ENCODE measurements around the gene RAG1.
"Not testable (repeated sequence)": the region's sequence is repeated elsewhere in the genome, so short reads cannot be mapped to it uniquely, and the experiment has no call there.

Gene RAG1

DNA sequence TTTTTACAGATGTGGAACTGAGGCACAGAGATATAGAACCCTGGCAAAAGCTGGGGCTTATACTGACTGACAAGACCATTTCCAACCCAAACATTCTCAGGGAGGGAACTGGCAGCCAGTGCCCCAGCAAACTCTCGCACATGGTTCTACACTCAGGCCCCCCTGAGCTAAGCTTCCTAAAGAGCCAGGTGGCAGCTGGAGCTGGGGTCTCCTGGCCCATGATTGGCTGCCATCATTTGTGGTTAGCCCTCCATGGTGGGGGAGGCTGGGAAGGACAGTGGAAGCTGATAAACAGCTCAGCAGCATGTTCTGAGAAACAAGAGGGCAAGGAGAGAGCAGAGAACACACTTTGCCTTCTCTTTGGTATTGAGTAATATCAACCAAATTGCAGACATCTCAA, at the start of gene RAG1:
Gene RAG1, plus strand, starts transcription at position 314 of the 400 bp plus-strand sequence. CDS start 5,298 bp downstream, outside the sequence.
- no peak for DNase-seq (ENCODE audit: low spot score)

DNA sequence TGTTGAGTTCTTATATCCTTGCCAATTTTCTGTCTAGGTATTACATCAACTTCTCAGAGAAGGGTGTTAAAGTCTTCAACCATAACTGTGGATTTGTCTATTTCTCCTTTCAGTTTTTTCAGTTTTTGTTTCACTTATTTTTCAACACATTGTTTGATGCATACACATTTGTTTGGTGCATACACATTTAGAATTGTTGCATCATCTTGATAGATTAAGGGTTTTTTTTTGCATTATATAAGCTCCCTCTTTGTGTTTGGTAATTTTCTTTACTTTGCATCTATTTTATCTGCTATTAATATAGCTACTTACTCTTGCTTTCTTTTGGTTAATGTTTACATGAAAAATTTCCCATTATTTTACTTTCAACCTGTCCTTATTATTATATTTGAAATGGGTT, 37.0 kb upstream of the RAG1 start:
- DNase-seq (ENCODE audit: low spot score): no peak

GRCh38 chr11:36532941-36533601, 34.7 kb upstream of the RAG1 start:
- no peak for DNase-seq (ENCODE audit: low spot score)

DNA sequence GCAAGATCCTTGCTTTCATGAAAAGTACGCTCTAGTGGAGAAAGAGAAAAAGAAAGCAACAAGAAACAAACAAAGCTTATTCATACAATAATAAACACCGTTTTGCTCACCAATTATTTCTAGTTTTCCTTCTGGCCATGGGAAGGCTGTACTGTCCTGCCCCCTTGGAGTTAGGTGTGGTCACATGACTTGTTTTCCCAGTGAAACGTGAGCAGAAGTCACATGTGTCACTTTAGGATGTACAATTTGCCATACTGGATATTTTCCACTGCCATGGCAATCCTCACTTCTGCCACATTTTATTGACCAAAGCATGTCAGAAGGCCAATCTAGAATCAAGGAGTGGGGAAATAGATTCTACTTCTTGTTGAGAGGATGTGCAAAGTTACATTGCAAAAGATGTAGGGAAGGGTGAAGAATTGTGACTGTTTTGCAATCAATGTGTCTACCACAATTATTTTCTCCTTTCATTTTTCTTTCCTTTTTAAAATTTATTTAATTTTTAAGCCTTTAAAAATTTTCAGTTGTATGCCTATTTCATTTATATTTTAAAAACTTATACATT, 33.4 kb upstream of the RAG1 start:
- DNase-seq (ENCODE audit: low spot score): no peak

DNA sequence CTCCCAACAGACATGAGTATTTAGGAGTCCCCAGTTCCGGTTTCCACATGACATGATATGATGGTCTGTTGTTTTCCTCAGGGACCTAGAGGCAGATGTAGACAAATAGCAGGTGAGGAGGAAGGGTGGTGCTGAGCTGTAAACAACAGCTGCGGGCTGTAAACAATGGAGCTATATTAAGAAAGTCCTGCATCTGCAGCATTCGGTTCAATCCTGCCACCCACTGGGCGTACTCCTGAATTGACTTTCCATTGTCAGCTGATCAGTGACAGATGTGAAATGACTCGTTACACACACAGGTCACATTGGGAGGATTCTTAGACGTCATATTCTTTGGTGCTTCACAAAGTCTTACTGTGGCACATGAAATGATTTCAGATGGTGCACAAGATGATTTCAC, 26.8 kb upstream of the RAG1 start:
- no peak for DNase-seq (ENCODE audit: low spot score)

DNA sequence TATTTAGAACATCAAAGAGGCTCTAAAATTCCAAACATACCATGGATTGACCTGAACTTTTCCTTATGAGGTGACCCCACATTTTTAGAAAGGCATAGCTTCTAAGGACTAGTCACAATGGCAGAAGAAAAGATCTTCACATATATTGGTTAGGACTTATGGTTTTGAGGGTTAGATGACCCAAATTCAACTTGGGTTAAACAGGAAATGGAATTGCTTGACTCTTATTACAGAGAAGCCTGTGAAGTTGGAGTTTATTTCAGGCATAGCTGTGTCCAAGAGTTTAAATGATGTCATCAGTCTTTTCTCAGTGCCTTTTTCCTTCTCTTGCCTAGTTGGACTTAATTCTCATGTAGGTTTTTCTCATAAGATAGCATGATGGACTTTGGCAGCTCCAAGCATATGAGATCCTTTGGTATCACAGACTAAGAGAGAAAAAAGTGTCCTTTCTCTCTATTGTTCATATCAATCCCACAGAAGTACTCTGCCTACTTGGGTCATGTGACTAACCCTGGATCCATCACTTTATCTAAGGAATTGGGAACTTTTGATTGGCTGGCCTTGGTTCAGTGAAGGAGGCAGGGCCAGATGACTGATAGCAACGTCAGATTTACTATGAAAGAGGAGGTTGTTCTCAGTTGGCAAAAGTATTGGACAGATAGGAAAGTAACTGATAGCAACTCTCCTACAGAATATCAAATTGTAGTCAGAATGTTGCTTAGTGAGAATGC, 17.3 kb upstream of the RAG1 start:
- no peak for DNase-seq (ENCODE audit: low spot score)

- DNase-seq (ENCODE audit: low spot score): not testable (repeated sequence)
These were observed 10.4 kb upstream of the RAG1 start for GRCh38 chr11:36557390-36557789.

DNA sequence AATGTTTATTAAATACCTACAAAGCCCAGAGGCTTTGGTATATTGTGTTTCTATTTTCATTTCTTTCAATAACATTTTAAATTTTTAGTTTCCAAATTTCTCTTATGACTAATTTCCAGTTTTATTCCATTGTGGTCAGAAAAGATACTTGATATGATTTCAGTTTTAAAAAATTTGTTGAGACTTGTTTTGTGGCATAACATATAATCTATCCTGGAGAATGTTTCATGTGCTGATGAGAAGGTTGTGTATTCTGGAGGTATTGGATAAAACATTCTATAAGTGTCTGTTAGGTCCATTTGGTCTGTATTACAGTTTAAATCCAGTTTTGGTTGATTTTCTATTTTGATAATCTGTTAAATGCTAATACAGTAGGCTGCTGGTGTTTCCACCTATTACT, 9.8 kb upstream of the RAG1 start:
- no peak for DNase-seq (ENCODE audit: low spot score)

GRCh38 chr11:36558571-36559413, 9.0 kb upstream of the RAG1 start:
- no peak for DNase-seq (ENCODE audit: low spot score)

GRCh38 chr11:36564376-36565030, 3.3 kb upstream of the RAG1 start:
- DNase-seq (ENCODE audit: low spot score): peak; percentile 56

GRCh38 chr11:36565031-36565610, 2.7 kb upstream of the RAG1 start:
- DNase-seq (ENCODE audit: low spot score): no peak

DNA sequence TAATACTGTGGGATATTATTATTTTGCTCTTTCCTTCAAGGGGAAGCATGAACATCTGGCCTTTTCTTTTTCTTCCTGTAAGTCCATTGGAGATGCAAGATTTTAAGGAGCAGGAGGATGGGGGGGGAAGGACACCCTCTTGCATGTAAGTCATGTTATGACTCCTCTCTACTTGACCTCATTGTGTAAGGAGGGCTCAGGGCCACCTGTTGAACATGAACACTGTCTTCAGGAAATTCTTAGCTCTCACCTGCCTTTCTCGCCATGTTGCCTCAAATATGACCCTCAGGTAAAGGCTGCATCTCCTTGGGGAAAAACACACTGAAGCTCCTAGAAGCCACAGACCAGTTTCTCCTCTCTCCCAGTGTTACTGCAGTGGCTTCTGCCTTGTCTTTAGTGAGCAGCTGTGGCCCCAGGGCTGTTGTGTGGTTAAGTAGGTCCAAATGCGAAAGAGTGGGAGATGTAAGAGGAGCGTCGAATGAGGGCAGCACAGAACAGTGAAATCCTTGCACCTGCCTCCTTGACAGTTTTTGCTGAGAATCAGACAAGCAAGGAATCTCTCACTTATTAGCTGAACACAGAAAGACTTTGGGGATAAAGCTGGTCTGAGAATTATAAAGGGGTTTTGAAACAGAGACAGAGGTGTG, 1.3 kb upstream of the RAG1 start:
- DNase-seq (ENCODE audit: low spot score): no peak

- no peak for DNase-seq (ENCODE audit: low spot score)
These were observed 1.3 kb downstream of the RAG1 start for GRCh38 chr11:36569095-36569494.

DNA sequence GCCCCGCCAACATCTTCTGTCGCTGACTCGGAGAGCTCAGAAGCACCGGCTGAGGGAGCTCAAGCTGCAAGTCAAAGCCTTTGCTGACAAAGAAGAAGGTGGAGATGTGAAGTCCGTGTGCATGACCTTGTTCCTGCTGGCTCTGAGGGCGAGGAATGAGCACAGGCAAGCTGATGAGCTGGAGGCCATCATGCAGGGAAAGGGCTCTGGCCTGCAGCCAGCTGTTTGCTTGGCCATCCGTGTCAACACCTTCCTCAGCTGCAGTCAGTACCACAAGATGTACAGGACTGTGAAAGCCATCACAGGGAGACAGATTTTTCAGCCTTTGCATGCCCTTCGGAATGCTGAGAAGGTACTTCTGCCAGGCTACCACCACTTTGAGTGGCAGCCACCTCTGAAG, 6.7 kb downstream of the RAG1 start:
- DNase-seq (ENCODE audit: low spot score): no peak

GRCh38 chr11:36577373-36577772, 9.6 kb downstream of the RAG1 start:
- no peak for DNase-seq (ENCODE audit: low spot score)

DNA sequence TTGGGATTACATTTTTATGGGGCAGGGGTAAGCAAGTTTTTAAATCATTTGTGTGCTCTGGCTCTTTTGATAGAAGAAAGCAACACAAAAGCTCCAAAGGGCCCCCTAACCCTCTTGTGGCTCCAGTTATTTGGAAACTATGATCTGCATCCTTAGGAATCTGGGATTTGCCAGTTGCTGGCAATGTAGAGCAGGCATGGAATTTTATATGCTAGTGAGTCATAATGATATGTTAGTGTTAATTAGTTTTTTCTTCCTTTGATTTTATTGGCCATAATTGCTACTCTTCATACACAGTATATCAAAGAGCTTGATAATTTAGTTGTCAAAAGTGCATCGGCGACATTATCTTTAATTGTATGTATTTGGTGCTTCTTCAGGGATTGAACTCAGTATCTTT, 10.1 kb downstream of the RAG1 start:
- no peak for DNase-seq (ENCODE audit: low spot score)

DNA sequence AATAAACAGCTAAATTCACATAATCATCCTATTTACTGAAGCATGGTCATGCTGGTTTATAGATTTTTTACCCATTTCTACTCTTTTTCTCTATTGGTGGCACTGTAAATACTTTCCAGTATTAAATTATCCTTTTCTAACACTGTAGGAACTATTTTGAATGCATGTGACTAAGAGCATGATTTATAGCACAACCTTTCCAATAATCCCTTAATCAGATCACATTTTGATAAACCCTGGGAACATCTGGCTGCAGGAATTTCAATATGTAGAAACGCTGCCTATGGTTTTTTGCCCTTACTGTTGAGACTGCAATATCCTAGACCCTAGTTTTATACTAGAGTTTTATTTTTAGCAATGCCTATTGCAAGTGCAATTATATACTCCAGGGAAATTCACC, 10.7 kb downstream of the RAG1 start:
- DNase-seq (ENCODE audit: low spot score): no peak

- DNase-seq (ENCODE audit: low spot score): no peak
These were observed 13.7 kb downstream of the RAG1 start for GRCh38 chr11:36581536-36581935.

GRCh38 chr11:36583667-36584066, 15.9 kb downstream of the RAG1 start:
- DNase-seq (ENCODE audit: low spot score): no peak

DNA sequence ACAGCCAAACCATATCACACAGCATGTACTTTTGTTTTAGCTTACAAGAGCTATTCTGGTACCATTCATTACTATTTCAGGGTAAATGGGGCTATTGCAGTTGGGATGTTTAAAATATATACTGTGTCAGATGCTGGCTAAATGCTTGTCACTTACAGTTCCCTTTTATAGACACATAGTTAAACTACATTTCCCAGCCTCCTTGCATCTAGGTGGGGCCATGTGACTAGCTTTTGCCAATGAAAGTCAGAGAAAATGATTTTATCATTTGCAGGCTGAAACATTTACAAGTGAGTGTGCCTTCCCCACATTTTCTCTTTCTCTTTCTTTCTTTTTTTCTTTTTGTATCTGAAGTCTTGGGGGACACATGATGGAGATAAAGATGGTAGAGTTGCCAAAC, 18.7 kb downstream of the RAG1 start:
- DNase-seq (ENCODE audit: low spot score): no peak

DNA sequence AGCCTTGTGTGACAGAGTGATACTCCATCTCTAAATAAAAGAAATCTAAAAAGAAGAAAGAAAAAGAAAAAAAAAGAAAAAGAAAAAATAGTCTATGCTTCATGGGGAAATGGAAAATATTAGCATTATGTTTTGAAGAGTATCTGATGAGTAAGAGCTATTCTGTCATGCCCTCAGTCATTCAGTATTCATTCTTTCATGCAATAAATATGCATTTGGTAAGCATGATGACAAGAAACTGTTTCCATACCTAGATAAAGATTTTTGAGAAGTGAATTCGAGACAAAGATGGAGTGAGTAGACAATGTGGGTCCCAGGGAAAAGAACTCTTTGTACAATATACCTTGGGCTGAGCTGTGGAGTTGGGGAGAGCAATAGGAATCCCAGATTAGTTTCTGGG, 20.3 kb downstream of the RAG1 start:
- no peak for DNase-seq (ENCODE audit: low spot score)
